Kidney tubule cell (primary cell): ENCODE measurements around the gene UBIAD1.
A peak's percentile ranks its signal among the peaks of the same experiment; 100 is the strongest.

ENCODE experiments used
- DNase-seq: peaks from one replicate; pipeline ENCODE4 v3.0.0-alpha.2; 2018; ENCODE audit warnings: low spot score

UBIAD1 gene

GRCh38 chr1:11272832-11273594 is at the start of gene UBIAD1:
Gene UBIAD1, plus strand, starts transcription at chr1:11273198. Its CDS starts 334 bp downstream, at chr1:11273532.
- peak; percentile 89 for DNase-seq

GRCh38 chr1:11227106-11228077 is 45.6 kb upstream of the UBIAD1 start:
- DNase-seq: no peak

- DNase-seq: no peak
These were observed 43.8 kb upstream of the UBIAD1 start for GRCh38 chr1:11229203-11229602.

- no peak for DNase-seq
These were observed 39.8 kb upstream of the UBIAD1 start for GRCh38 chr1:11233208-11233607.

GRCh38 chr1:11237356-11237755 is 35.6 kb upstream of the UBIAD1 start:
- no peak for DNase-seq

- DNase-seq: no peak
These were observed 34.7 kb upstream of the UBIAD1 start for GRCh38 chr1:11238311-11238710.

GRCh38 chr1:11245248-11245647 is 27.8 kb upstream of the UBIAD1 start:
- no peak for DNase-seq

- DNase-seq: peak; percentile 49
These were observed 26.9 kb upstream of the UBIAD1 start for GRCh38 chr1:11245904-11246719.

GRCh38 chr1:11248169-11248568 is 24.8 kb upstream of the UBIAD1 start:
- DNase-seq: no peak

GRCh38 chr1:11252538-11252937 is 20.5 kb upstream of the UBIAD1 start:
- DNase-seq: no peak

GRCh38 chr1:11253226-11253625 is 19.8 kb upstream of the UBIAD1 start:
- no peak for DNase-seq

GRCh38 chr1:11256299-11256698 is 16.7 kb upstream of the UBIAD1 start:
- DNase-seq: no peak

- peak; percentile 100 for DNase-seq
These were observed 10.6 kb upstream of the UBIAD1 start, which contains the start of gene MTOR for GRCh38 chr1:11262171-11263049. Gene MTOR, minus strand, starts transcription at chr1:11262551. Its CDS starts 3,142 bp downstream, at chr1:11259409.

GRCh38 chr1:11266268-11267074 is 6.5 kb upstream of the UBIAD1 start:
- no peak for DNase-seq

GRCh38 chr1:11267350-11268337 is 5.4 kb upstream of the UBIAD1 start:
- peak; percentile 66 for DNase-seq

- no peak for DNase-seq
These were observed 510 bp upstream of the UBIAD1 start for GRCh38 chr1:11272544-11272831.

GRCh38 chr1:11273595-11274234 is 717 bp downstream of the UBIAD1 start:
- DNase-seq: peak; percentile 20

- no peak for DNase-seq
These were observed 6.2 kb downstream of the UBIAD1 start for GRCh38 chr1:11279152-11279551.

GRCh38 chr1:11279630-11280029 is 6.6 kb downstream of the UBIAD1 start:
- no peak for DNase-seq
